ENCODE data around the gene TAL2.

Gene TAL2

DNA sequence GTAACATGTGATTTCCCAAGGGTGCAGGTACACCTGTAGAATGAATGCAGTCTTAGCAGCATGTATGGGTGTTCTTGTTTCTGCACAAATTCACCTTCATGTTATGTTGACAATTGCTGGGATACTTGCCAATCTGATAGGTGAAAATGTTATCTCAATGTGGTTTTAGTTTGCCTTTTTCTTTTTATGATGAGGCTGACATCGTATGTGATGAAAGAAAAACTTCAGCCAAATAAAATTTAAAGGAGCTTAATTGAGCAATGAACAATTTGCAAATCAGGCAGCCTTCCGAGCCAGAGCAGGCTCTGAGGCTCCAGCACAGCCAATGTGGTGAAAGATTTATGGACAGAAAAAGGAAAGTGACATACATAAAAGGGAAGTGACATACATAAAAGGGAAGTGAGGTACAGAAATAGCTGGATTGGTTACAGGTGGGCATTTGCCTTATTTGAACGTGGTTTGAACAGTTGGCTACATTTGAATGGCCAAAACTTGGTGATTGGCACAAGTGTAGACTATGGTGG lies 10.5 kb downstream of the TAL2 start:
- TF ChIP-seq, protein P1, sequence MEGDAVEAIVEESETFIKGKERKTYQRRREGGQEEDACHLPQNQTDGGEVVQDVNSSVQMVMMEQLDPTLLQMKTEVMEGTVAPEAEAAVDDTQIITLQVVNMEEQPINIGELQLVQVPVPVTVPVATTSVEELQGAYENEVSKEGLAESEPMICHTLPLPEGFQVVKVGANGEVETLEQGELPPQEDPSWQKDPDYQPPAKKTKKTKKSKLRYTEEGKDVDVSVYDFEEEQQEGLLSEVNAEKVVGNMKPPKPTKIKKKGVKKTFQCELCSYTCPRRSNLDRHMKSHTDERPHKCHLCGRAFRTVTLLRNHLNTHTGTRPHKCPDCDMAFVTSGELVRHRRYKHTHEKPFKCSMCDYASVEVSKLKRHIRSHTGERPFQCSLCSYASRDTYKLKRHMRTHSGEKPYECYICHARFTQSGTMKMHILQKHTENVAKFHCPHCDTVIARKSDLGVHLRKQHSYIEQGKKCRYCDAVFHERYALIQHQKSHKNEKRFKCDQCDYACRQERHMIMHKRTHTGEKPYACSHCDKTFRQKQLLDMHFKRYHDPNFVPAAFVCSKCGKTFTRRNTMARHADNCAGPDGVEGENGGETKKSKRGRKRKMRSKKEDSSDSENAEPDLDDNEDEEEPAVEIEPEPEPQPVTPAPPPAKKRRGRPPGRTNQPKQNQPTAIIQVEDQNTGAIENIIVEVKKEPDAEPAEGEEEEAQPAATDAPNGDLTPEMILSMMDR (conservative IDR thresholded peaks at IDR 0.05; ENCODE audit: low read depth, low read length), result no peak
- no peak overlapping the region for H3K4me3 ChIP-seq (ENCODE audit: low read depth, low read length)
- DNase-seq (ENCODE audit: low read depth), result no peak

DNA sequence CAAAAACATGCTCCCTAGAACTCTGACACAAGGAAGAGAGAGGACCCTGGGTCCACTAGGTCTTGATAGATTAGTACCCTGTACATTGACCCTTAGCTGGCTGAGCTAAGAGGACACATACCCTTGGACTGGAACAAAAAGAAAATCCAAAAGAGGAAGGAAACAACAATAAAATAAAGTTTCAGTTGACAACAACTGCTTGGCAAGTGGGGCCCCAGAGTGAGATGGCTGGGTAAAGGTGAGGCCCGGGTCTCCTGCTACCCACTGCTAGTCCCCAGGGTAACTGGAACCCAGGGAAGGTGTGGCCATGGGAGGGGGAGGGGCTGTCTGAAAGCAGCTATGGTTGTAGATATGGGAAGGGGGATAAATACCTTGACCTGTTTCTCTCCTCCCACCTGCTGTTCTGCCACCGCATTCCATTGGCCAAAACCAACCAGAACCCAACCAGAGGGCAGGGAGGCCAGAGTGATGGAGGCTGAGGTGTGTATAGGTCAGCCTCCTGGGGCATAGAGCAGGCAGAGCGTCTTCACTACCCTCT lies 11.7 kb downstream of the TAL2 start:
- TF ChIP-seq, protein P1 (conservative IDR thresholded peaks at IDR 0.05; ENCODE audit: low read depth, low read length), result no peak
- no peak overlapping the region for H3K4me3 ChIP-seq (ENCODE audit: low read depth, low read length)
- no peak for DNase-seq (ENCODE audit: low read depth)

DNA sequence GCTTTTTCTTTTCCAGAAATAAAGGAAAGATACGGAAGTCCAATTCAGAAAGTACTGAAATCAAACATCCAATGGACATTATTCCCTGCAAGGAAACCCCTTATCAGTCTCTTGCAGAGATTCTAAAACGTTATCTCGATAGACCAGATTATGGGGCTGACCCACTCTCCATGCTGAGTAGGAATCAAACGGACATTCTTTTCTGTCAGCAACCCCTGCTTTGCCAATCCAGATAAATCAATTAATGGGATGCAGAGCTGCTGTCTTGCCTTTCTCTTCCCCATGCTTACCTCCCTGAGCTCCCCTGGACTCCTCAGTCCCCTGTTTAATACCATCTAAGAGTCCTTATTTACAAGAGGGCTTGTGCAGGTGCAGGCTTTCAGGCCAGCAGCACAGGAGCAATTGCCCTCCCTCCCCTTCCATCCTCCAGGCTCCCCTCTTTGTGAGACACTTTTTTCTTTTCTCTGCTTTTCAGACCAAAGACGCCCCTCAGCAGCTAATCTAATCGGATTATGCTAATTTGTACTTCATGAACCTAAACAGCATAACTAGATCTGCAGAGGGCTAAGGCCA lies 14.2 kb downstream of the TAL2 start:
- DNase-seq (ENCODE audit: low read depth), result no peak
- no peak overlapping the region for H3K4me3 ChIP-seq (ENCODE audit: low read depth, low read length)
- TF ChIP-seq, protein P1 (conservative IDR thresholded peaks at IDR 0.05; ENCODE audit: low read depth, low read length), result no peak

DNA sequence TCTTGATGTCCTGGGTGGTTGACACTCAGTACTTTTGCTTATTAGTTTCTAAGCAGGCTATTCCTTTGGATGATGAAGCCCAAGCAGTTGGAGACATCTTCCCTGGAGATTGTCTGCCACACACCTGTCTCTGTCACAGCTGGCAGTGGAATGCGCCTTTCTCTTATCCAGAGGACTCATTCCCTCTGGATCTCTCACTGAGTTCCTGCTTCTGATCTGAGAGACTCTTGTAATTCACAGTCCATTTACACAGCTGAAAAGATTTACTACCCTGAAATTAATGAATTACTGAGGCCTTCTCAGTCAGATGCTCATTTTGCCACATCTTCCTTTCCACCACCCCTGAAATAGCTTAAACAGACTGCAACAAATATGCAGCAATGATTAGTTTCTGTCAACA lies 15.9 kb downstream of the TAL2 start:
- H3K4me3 ChIP-seq (ENCODE audit: low read depth, low read length), result no peak overlapping the region
- TF ChIP-seq, protein P1 (conservative IDR thresholded peaks at IDR 0.05; ENCODE audit: low read depth, low read length), result no peak
- no peak for DNase-seq (ENCODE audit: low read depth)

DNA sequence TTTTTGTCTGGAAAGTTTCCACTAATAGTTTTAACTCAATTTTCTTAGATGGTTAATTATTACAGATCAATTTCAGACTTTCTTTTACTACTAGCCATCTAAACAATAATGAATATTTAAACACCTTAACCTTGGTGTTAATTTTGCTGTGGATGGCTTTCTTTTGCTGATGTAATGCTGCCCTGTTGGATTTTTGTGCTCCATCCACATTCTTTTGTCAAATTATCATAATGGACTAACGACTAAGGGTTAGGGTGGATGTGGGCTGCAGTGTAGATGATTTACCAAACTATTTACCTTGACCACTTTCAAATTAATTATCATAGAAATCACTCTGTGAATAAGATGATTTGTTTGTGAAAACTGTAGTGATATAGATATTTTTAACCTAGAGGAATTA lies 16.5 kb downstream of the TAL2 start:
- no peak overlapping the region for H3K4me3 ChIP-seq (ENCODE audit: low read depth, low read length)
- TF ChIP-seq, protein P1 (conservative IDR thresholded peaks at IDR 0.05; ENCODE audit: low read depth, low read length), result no peak
- DNase-seq (ENCODE audit: low read depth), result no peak

DNA sequence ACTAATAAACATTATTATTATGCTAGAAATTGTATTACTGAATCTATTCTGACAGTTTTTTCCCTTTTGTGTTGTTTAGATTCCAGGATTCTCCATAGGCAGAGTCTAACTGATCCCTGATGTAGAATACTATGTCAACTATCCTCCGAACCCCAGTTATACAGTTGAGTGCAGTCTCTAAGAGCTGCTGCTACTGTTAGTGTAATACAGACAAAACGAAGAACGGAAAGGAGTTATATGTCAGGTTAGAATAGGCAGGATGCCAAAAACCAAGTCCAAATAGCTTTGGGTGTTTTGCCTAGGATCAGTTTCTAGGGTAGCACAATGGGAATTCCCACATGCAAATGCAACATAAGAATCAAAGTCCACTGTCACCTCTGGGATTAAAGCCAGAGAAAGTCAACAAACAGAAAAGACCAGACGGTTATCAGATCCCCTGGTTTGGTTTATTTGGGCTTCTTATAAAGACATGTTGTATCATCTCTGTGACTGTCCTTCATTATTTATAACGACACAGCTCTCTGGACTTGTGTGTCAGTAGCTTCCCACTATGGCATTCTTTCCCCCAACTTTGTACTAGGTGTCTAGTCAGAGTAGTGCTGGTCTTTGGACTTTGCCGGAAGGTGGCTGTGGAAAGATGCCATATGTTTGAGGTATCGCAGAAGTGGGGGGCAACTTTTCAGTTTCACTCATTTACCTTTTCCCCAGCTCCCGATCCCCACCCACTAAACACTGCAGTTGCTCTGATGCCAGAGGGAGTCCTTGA lies 17.2 kb downstream of the TAL2 start:
- no peak for DNase-seq (ENCODE audit: low read depth)
- no peak overlapping the region for H3K4me3 ChIP-seq (ENCODE audit: low read depth, low read length)
- TF ChIP-seq, protein P1 (conservative IDR thresholded peaks at IDR 0.05; ENCODE audit: low read depth, low read length), result no peak

Data from choroid plexus epithelial cell (primary cell).